Measurements from ENCODE around the gene RBM24. TPM values are rescaled to one million over a fixed set of nuclear protein-coding genes. Genes with fewer than 3 reads are reported as not detected.
A peak's percentile ranks its signal among the peaks of the same experiment; 100 is the strongest.

The RBM24 gene
- total RNA-seq, 1 experiment from 2014 or later = 0.48 TPM

DNA sequence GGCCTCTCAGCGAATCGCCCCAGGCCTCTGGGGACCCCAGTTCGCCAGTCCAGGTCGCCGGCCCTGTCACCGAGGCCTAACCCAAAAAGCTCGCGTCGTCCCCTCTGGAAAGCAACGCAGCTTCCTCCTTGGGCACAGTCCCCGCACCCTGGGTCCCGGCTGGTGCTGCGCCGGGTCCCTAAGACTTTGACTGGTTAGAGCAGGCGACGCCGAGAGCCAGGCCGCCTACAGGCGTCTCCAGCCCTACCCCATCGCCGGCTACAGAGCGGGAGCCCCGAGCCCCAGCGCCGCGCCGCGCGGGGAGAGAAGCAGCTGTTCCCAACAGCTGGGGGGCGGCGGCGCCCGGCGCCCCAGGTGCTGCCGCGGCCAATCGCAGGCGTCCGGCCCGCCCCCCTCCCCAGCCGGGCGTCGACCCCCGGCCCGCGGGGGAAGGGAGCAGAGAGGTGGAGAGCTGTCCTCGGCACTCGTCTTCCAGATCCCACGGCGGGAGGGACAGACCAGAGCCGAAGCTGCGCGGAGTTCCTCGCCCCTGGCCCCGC is 540 bp upstream of the RBM24 start:
- H3K79me1 ChIP-seq (ENCODE audit: insufficient read depth, low read depth, low read length, poor library complexity, severe bottlenecking) = no peaks in the 10 kb centered on the region
- no peak overlapping the region for H3K14ac ChIP-seq (ENCODE audit: insufficient read depth, low read length)
- H3K79me2 ChIP-seq (ENCODE audit: insufficient read depth, low read length) = no peaks in the 10 kb centered on the region
- Mint-ChIP-seq H3K27me3 (ENCODE audit: low read depth) (peaks cover 91% of the 10 kb centered on the region), H3K4me1 (peaks cover 13 to 31% of the 10 kb centered on the region in 2 experiments), H3K9me3 (no peaks in the 10 kb centered on the region), H3K27ac (no peak overlapping the region), H3K4me3 (peak overlapping the region; percentile 63 to 94), H3K36me3 (ENCODE audit: insufficient read depth in 1 of 3, low read depth in 3 of 3) (peaks cover 0 to 3% (median 0%) of the 10 kb centered on the region in 3 experiments; a peak in 3 of 7 replicates)
- no peak overlapping the region for H2BK20ac ChIP-seq (ENCODE audit: low read depth, low read length, poor library complexity, severe bottlenecking)
- no peak overlapping the region for H2BK15ac ChIP-seq (ENCODE audit: low read depth, low read length)
- no peak overlapping the region for H3K18ac ChIP-seq (ENCODE audit: insufficient read length, low read depth, low read length)
- no peaks in the 10 kb centered on the region for H4K20me1 ChIP-seq (ENCODE audit: control insufficient read depth, insufficient read depth, insufficient read length)
- DNase-seq = peak; percentile 75
- peaks cover 35% of the 10 kb centered on the region for H3K27me3 ChIP-seq (ENCODE audit: insufficient read depth, low read length)
- H3K23ac ChIP-seq (ENCODE audit: insufficient read length, low read depth, low read length) = no peak overlapping the region
- peak overlapping the region; percentile 82 for H3K4me2 ChIP-seq (ENCODE audit: insufficient read depth, insufficient read length, low read length)
- WGBS (ENCODE audit: extremely low coverage, insufficient read length, low lambda C conversion rate) = no CpG with 5 or more reads among the region's 55 CpGs
- H3K9me3 ChIP-seq (ENCODE audit: control insufficient read depth, low read depth, low read length) = no peaks in the 10 kb centered on the region
- H2AFZ ChIP-seq (ENCODE audit: low read length) = no peak overlapping the region
- H2BK12ac ChIP-seq (ENCODE audit: insufficient read length, low read depth, low read length) = no peak overlapping the region
- H3K4ac ChIP-seq (ENCODE audit: low read depth, low read length) = no peak overlapping the region
- H3K9ac ChIP-seq (ENCODE audit: extremely low read depth, insufficient read length, low read length) = no peak overlapping the region
- no peak overlapping the region for H2AK5ac ChIP-seq (ENCODE audit: insufficient read length, low read length)
- H2BK5ac ChIP-seq (ENCODE audit: insufficient read length, low read length) = no peak overlapping the region
- no peak overlapping the region for H2BK120ac ChIP-seq (ENCODE audit: low read depth, low read length, poor library complexity, severe bottlenecking)
- no peak overlapping the region for H4K8ac ChIP-seq (replicated peaks; ENCODE audit: insufficient read length, low read depth, low read length)
- no peaks in the 10 kb centered on the region; the same call in 1 of the 2 replicates for H3K4me1 ChIP-seq (ENCODE audit: insufficient read depth, low read length)
- no peak overlapping the region for H4K5ac ChIP-seq (ENCODE audit: insufficient read length, low read depth, low read length)
- peaks cover 13% of the 10 kb centered on the region for H3K23me2 ChIP-seq (ENCODE audit: insufficient read length, low read depth, low read length, poor library complexity, severe bottlenecking)
- TF ChIP-seq, protein P1, sequence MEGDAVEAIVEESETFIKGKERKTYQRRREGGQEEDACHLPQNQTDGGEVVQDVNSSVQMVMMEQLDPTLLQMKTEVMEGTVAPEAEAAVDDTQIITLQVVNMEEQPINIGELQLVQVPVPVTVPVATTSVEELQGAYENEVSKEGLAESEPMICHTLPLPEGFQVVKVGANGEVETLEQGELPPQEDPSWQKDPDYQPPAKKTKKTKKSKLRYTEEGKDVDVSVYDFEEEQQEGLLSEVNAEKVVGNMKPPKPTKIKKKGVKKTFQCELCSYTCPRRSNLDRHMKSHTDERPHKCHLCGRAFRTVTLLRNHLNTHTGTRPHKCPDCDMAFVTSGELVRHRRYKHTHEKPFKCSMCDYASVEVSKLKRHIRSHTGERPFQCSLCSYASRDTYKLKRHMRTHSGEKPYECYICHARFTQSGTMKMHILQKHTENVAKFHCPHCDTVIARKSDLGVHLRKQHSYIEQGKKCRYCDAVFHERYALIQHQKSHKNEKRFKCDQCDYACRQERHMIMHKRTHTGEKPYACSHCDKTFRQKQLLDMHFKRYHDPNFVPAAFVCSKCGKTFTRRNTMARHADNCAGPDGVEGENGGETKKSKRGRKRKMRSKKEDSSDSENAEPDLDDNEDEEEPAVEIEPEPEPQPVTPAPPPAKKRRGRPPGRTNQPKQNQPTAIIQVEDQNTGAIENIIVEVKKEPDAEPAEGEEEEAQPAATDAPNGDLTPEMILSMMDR (conservative IDR thresholded peaks at IDR 0.05) = peak; percentile 9; the same call in 2 of the 3 replicates
- no peak overlapping the region for H4K91ac ChIP-seq (ENCODE audit: insufficient read length, low read depth, low read length)
- H3T11ph ChIP-seq (ENCODE audit: low read length) = no peak overlapping the region
- H3K56ac ChIP-seq (ENCODE audit: insufficient read length, low read depth, low read length) = no peak overlapping the region
- H3K27ac ChIP-seq (ENCODE audit: insufficient read length, low read depth, low read length) = no peak overlapping the region
